Mesendoderm (in vitro differentiated cells): ENCODE data around the gene CGB5. TPM values are rescaled to one million over a fixed set of nuclear protein-coding genes. Genes with fewer than 3 reads are reported as not detected.
A peak's percentile ranks its signal among the peaks of the same experiment; 100 is the strongest.
"Not testable (repeated sequence)": the region's sequence is repeated elsewhere in the genome, so short reads cannot be mapped to it uniquely, and the experiment has no call there.

Source experiments
- DNase-seq: peaks from one replicate; pipeline ENCODE4 v3.0.0; 2013
- H2AK5ac ChIP-seq: 2 replicates; pipeline ENCODE4 v1.6.1; 2013; ENCODE audit warnings: low read length, inconsistent platforms
- H2BK120ac ChIP-seq: 2 replicates; pipeline ENCODE4 v1.6.1; 2013; ENCODE audit warnings: low read depth, mild to moderate bottlenecking, low read length, moderate library complexity, mixed read lengths
- H2BK15ac ChIP-seq: replicated peaks from 2 replicates; pipeline ENCODE4 v1.6.1; 2013; ENCODE audit warnings: low read depth, mild to moderate bottlenecking, moderate library complexity
- H2BK5ac ChIP-seq: 2 replicates; pipeline ENCODE4 v1.6.1; 2013; ENCODE audit warnings: low read length, inconsistent platforms
- H3K18ac ChIP-seq: 2 replicates; pipeline ENCODE4 v1.6.1; 2013; ENCODE audit warnings: mild to moderate bottlenecking, low read length, mixed read lengths
- H3K23ac ChIP-seq: one replicate; pipeline ENCODE4 v1.6.1; 2013; ENCODE audit warnings: low read length
- H3K27ac ChIP-seq: 2 replicates; pipeline ENCODE4 v1.5.1; 2013; ENCODE audit warnings: low read depth, mild to moderate bottlenecking, inconsistent platforms, low read length, moderate library complexity
- H3K27me3 ChIP-seq: 2 replicates; pipeline ENCODE4 v1.6.1; 2013; ENCODE audit warnings: low read length, control low read depth, mild to moderate bottlenecking, inconsistent platforms; ENCODE audit not compliant: insufficient read depth, poor library complexity
- H3K36me3 ChIP-seq: 2 replicates; pipeline ENCODE4 v1.6.1; 2013; ENCODE audit warnings: low read length, inconsistent platforms; ENCODE audit not compliant: control insufficient read depth, insufficient read depth
- H3K4ac ChIP-seq: one replicate; pipeline ENCODE4 v1.6.1; 2013; ENCODE audit warnings: low read depth, mild to moderate bottlenecking, low read length, moderate library complexity
- H3K4me1 ChIP-seq: 2 replicates; pipeline ENCODE4 v1.6.1; 2013; ENCODE audit warnings: low read depth, low read length, inconsistent platforms; ENCODE audit not compliant: control insufficient read depth
- H3K4me2 ChIP-seq: 2 replicates; pipeline ENCODE4 v1.6.1; 2013; ENCODE audit warnings: low read length
- H3K4me3 ChIP-seq: 2 replicates; pipeline ENCODE4 v1.5.1; 2013; ENCODE audit warnings: mild to moderate bottlenecking, low read length
- H3K56ac ChIP-seq: one replicate; pipeline ENCODE4 v1.6.1; 2013; ENCODE audit warnings: low read length
- H3K79me1 ChIP-seq: 2 replicates; pipeline ENCODE4 v1.6.1; 2013; ENCODE audit warnings: low read length, inconsistent platforms
- H3K79me2 ChIP-seq: 2 replicates; pipeline ENCODE4 v1.6.1; 2013; ENCODE audit warnings: mild to moderate bottlenecking, low read length; ENCODE audit not compliant: control insufficient read depth, insufficient read depth
- H3K9ac ChIP-seq: 2 replicates; pipeline ENCODE4 v1.6.1; 2013; ENCODE audit warnings: low read length, inconsistent platforms
- H4K5ac ChIP-seq: one replicate; pipeline ENCODE4 v1.6.1; 2013; ENCODE audit warnings: low read length
- H4K8ac ChIP-seq: one replicate; pipeline ENCODE4 v1.6.1; 2013; ENCODE audit warnings: low read depth, mild to moderate bottlenecking, control low read depth, low read length, moderate library complexity
- WGBS: extraction: QIAGEN DNeasy Blood & Tissue Kit; methylation state at CpG from one replicate; pipeline ENCODE4 v1.1.7; 2013; ENCODE audit warnings: low lambda C conversion rate, missing lambda C conversion rate; ENCODE audit not compliant: insufficient coverage; ENCODE audit errors: extremely low coverage; 5-methylcytosine and 5-hydroxymethylcytosine counted together
- polyA plus RNA-seq, 2 experiments: library from polyadenylated mRNA; stranded (reverse); fragments of 200-250 nt; gene quantifications; one replicate each; pipeline ENCODE4 v1.2.3, GENCODE V29; 2013

The CGB5 gene
- 0.06 TPM for polyA plus RNA-seq (2013, experiment 1 of 2)
- polyA plus RNA-seq (2013, experiment 2 of 2), result not detected

DNA sequence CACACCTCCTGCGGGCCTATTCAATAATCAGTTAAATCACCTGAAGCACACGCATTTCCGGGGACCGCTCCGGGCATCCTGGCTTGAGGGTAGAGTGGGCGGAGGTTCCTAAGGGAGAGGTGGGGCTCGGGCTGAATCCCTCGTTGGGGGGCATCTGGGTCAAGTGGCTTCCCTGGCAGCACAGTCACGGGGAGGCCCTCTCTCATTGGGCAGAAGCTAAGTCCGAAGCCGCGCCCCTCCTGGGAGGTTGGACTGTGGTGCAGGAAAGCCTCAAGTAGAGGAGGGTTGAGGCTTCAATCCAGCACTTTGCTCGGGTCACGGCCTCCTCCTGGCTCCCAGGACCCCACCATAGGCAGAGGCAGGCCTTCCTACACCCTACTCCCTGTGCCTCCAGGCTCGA, at the start of gene CGB5:
TSS of gene CGB5 (plus strand) at position 301 of the 400 bp plus-strand sequence. CDS start 362 bp downstream, outside the sequence.
- not testable (repeated sequence) for H4K8ac ChIP-seq, H3K23ac ChIP-seq, H2BK15ac ChIP-seq, H3K27me3 ChIP-seq, H3K36me3 ChIP-seq, H2BK5ac ChIP-seq, H3K18ac ChIP-seq, H4K5ac ChIP-seq, H3K79me1 ChIP-seq, H3K56ac ChIP-seq, H2BK120ac ChIP-seq, H3K4me1 ChIP-seq, H3K27ac ChIP-seq, H3K79me2 ChIP-seq, H3K4me2 ChIP-seq, H2AK5ac ChIP-seq, H3K4me3 ChIP-seq, H3K9ac ChIP-seq, DNase-seq, H3K4ac ChIP-seq
- WGBS, result no CpG with 5 or more reads among the region's 15 CpGs

DNA sequence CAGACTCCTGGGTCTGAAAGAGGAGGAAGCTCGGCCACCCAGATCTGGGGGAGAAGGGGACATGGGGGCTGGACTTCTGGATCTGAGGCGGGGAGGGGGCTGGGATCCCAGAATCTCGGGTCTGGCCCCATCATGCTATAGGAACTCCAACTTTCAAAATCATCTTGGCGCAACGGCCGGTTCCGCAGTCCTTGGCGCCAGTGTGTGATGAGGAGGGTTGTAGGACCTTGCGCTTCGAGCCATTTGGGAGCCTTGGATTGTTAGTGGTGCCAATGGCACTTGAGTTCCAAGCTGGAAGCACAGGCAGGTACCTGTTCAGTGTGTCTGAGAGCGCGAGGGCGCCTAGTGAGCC, 49.6 kb upstream of the CGB5 start:
- no peak overlapping the region for H3K18ac ChIP-seq
- H3K4me2 ChIP-seq, result peak overlapping the region; percentile 78
- peak overlapping the region; percentile 97 for H3K4me3 ChIP-seq
- H3K79me2 ChIP-seq, result peaks cover 22% of the 10 kb centered on the region
- peak overlapping the region; percentile 60 for H3K4ac ChIP-seq
- H2AK5ac ChIP-seq, result peak overlapping the region; percentile 76
- WGBS, result no CpG with 5 or more reads among the region's 13 CpGs
- H3K23ac ChIP-seq, result no peak overlapping the region
- no peak overlapping the region for H3K27ac ChIP-seq
- no peaks in the 10 kb centered on the region for H3K27me3 ChIP-seq
- H3K36me3 ChIP-seq, result no peaks in the 10 kb centered on the region
- no peak overlapping the region for H2BK15ac ChIP-seq
- H3K56ac ChIP-seq, result peak overlapping the region; percentile 95
- no peak overlapping the region for H4K8ac ChIP-seq
- no peak overlapping the region for H4K5ac ChIP-seq
- peaks cover 23% of the 10 kb centered on the region for H3K79me1 ChIP-seq
- no peaks in the 10 kb centered on the region for H3K4me1 ChIP-seq
- no peak for DNase-seq
- H3K9ac ChIP-seq, result peak overlapping the region; percentile 89
- H2BK120ac ChIP-seq, result no peak overlapping the region
- no peak overlapping the region for H2BK5ac ChIP-seq

DNA sequence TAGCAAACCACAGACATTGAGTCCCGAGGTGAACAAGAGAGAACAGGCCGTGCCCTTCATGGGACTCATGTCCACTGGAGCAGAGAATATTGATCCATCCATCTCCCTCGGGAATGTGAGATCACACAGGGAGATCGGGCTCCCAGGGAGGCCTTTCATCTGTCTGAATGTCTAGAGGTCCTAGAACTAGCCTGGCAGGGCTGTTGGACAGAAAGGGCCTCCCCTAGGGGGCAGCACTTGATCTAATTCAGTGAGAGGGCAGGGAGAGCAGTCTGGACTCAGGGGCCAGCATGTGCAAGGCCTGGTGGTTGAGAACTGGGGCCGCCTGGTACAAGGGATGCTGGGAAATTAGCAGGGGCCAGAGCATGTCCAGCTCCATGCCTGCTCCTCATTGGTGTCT, 45.7 kb upstream of the CGB5 start:
- Histone ChIP-seq H2AK5ac (no peak overlapping the region), H3K27ac (no peak overlapping the region), H2BK120ac (no peak overlapping the region), H3K79me1 (peaks cover 16% of the 10 kb centered on the region), H3K4me2 (no peak overlapping the region), H3K4me1 (no peaks in the 10 kb centered on the region), H2BK5ac (no peak overlapping the region), H3K4ac (no peak overlapping the region), H3K4me3 (no peak overlapping the region), H3K56ac (no peak overlapping the region), H3K9ac (no peak overlapping the region), H3K23ac (no peak overlapping the region), H2BK15ac (no peak overlapping the region), H3K18ac (no peak overlapping the region), H4K5ac (no peak overlapping the region), H3K27me3 (no peaks in the 10 kb centered on the region), H4K8ac (no peak overlapping the region), H3K79me2 (peaks cover 18% of the 10 kb centered on the region), H3K36me3 (no peaks in the 10 kb centered on the region)
- DNase-seq, result peak; percentile 86
- no CpG with 5 or more reads among the region's 5 CpGs for WGBS

DNA sequence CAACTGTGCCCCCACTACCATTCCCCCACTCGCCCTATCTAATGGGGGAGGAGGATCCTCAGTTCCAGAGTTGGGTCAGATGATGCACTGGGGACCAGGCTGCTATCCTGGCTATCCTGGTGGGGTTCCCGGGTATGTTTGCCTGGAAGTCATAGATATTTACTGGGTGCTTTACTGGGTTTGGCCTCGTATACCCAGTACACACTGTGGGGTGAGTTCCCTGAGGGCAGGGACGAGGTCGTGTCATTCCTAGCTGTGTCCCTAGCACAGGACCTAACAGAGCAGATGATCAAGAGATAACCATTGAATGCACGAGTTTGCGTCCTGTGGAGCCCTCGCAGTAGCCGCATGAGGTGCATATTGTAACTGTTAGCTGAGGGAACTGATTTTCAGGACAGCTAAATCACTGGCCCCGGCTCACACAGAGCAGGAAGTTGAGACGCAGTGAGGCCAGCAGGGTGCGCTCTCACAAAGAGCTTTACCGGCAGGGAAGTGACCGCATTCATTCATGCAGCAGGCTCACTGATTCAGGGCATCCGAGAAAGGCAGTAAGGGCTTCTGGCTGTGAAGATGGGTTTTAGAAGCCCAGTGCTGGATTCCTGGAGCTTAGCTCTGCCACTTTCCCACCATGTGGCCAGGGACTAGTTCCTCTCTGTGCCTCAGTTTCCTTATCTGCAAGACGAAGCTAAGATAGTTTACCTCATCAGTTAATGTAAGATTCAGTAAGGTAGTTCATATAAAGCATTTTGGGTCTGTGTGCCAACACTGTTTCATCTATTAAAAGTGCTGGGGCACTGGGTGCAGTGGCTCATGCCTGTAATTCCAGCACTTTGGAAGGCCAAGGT, 43.9 kb upstream of the CGB5 start:
- DNase-seq, result peak; percentile 91
- Histone ChIP-seq H4K8ac (no peak overlapping the region), H3K18ac (no peak overlapping the region), H3K23ac (no peak overlapping the region), H3K27me3 (no peaks in the 10 kb centered on the region), H2BK120ac (no peak overlapping the region), H3K36me3 (peaks cover 4% of the 10 kb centered on the region), H3K27ac (no peak overlapping the region), H3K9ac (peak overlapping the region; percentile 4), H3K56ac (peak overlapping the region; percentile 12), H2BK15ac (no peak overlapping the region), H3K79me1 (peaks cover 11% of the 10 kb centered on the region), H3K4me2 (no peak overlapping the region), H2BK5ac (no peak overlapping the region), H2AK5ac (no peak overlapping the region), H3K4ac (no peak overlapping the region), H3K79me2 (peaks cover 9% of the 10 kb centered on the region), H4K5ac (no peak overlapping the region), H3K4me1 (no peaks in the 10 kb centered on the region), H3K4me3 (no peak overlapping the region)
- WGBS, result no CpG with 5 or more reads among the region's 16 CpGs

DNA sequence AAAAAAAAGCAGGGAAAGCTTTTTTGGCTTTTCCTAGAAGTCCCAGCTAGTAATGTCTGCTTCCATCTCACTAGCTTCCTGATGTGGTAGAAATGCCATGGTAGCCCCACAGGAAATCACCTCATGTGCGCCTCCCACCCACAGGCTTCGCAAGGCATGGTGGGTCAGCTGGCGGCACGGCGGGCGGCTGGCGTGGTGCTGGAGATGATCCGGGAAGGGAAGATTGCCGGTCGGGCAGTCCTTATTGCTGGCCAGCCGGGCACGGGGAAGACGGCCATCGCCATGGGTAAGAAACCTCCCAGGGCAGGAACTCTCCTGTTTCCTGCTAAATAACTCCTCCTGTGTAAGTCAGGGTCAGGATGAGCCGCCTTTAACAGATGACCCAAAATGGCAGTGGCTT, 39.5 kb upstream of the CGB5 start:
- Histone ChIP-seq H3K79me2 (no peaks in the 10 kb centered on the region), H3K4ac (no peak overlapping the region), H3K56ac (no peak overlapping the region), H3K4me2 (no peak overlapping the region), H3K4me3 (no peak overlapping the region), H3K4me1 (no peaks in the 10 kb centered on the region), H2BK15ac (no peak overlapping the region), H4K5ac (no peak overlapping the region), H3K36me3 (peaks cover 15% of the 10 kb centered on the region), H2AK5ac (no peak overlapping the region), H3K23ac (no peak overlapping the region), H3K79me1 (no peaks in the 10 kb centered on the region), H2BK120ac (no peak overlapping the region), H4K8ac (no peak overlapping the region), H3K27me3 (no peaks in the 10 kb centered on the region), H3K18ac (no peak overlapping the region), H2BK5ac (no peak overlapping the region), H3K9ac (no peak overlapping the region), H3K27ac (no peak overlapping the region)
- no CpG with 5 or more reads among the region's 15 CpGs for WGBS
- no peak for DNase-seq
